Measurements from ENCODE around the gene AP4E1.
"Not testable (repeated sequence)": the region's sequence is repeated elsewhere in the genome, so short reads cannot be mapped to it uniquely, and the experiment has no call there.

DNA sequence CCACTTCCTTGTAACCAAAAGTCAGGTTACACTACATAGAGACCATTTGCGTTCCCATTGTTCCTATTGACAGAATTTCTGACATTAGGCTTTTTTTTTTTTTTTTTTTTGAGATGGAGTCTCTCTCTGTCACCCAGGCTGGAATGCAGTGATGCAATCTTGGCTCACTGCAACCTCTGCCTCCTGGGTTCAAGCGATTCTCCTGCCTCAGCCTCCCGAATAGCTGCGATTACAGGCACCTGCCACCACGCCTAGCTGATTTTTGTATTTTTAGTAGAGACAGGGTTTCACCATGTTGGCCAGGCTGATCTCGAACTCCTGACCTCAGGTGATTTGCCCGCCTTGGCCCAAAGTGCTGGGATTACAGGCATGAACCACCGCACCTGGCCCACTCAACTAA is 7.1 kb upstream of the AP4E1 start:
- TF ChIP-seq, protein P1, sequence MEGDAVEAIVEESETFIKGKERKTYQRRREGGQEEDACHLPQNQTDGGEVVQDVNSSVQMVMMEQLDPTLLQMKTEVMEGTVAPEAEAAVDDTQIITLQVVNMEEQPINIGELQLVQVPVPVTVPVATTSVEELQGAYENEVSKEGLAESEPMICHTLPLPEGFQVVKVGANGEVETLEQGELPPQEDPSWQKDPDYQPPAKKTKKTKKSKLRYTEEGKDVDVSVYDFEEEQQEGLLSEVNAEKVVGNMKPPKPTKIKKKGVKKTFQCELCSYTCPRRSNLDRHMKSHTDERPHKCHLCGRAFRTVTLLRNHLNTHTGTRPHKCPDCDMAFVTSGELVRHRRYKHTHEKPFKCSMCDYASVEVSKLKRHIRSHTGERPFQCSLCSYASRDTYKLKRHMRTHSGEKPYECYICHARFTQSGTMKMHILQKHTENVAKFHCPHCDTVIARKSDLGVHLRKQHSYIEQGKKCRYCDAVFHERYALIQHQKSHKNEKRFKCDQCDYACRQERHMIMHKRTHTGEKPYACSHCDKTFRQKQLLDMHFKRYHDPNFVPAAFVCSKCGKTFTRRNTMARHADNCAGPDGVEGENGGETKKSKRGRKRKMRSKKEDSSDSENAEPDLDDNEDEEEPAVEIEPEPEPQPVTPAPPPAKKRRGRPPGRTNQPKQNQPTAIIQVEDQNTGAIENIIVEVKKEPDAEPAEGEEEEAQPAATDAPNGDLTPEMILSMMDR (IDR thresholded peaks at IDR 0.05; ENCODE audit: low read length) = not testable (repeated sequence)
- not testable (repeated sequence) for TF ChIP-seq EZH2 (optimal IDR thresholded peaks at IDR 0.05; ENCODE audit: low read depth, low read length)

Measured in MM.1S (cell line).